NK-92 treated with Interleukin-12 subunit alpha and Interleukin-12 subunit beta, amount 100 ng/mL, for 24 hours (cell line): ENCODE results near the gene SYT9.
"Not testable (repeated sequence)": the region's sequence is repeated elsewhere in the genome, so short reads cannot be mapped to it uniquely, and the experiment has no call there.

ENCODE experiments used
- DNase-seq: peaks from one replicate; lab custom pipeline; 2025; lab: John Stamatoyannopoulos, UW

SYT9 gene

GRCh38 chr11:7272373-7272772 is 20.7 kb downstream of the SYT9 start:
- no peak for DNase-seq

- DNase-seq: no peak
These were observed 23.4 kb downstream of the SYT9 start for GRCh38 chr11:7275133-7275532.

DNA sequence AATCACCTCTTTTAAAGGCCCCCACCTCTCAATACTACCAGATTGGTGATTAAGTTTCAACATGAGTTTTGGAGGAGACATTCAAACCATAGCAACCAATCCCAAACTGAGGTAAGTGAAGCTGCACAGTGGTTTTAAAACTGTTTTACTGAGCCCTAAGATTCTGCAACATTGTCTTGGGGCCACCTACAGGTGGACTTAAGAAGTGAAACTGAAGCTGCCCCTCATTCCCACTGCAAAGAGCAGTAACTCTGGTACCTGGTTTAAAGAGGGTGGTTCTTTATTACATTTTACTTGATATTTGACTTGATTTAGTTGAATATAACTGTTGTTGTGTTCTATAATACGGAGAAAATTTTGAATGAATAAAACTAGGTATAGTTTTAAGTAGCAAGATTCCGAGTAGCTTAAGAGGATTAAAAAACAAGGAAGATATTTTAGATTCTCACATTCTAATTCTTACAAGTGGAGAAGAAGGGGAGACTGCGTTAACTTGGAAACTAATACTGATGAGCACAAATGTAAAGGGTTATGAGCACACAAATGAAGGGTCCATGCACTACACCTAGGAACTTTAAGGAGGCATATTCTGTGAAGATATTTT is 26.7 kb downstream of the SYT9 start:
- no peak for DNase-seq

DNA sequence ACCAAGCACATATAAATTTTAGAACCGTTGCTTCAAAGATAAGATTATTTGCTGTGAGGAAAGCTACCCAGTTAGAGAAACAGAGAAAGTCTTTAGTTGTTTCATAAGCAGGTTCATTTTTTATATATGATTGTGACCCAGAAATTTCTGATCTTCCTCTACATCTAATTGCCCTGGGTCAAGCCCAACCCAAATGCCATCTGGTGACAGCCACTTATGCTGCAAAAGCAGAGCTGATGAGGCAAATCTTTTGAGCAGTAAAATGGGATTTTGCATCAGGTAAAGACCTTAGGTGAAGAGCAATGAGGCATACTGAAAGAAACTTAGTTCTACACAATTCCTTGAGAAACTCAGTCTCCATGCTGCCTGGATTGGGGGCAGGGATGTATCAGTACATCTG is 28.0 kb downstream of the SYT9 start:
- DNase-seq: no peak

GRCh38 chr11:7281079-7281478 is 29.4 kb downstream of the SYT9 start:
- DNase-seq: no peak

DNA sequence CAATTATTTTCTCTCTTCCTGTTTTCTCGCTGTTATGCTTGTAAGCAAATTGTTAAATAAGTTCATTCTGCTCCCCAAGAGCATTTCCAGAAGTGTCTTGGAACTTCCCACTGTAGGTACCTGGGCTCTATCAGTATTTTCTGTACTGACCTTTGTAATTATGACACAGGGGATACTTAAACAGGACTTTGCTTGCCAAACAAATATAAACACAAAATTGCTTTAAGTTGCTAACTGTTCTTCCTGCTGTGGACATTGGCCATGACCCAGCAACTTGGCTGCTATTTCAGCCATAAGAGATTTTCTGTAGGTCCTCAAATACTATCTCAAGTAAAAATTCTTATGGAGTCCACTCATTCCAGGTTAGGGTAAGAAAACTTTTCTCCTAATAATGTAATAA is 30.1 kb downstream of the SYT9 start:
- DNase-seq: no peak

DNA sequence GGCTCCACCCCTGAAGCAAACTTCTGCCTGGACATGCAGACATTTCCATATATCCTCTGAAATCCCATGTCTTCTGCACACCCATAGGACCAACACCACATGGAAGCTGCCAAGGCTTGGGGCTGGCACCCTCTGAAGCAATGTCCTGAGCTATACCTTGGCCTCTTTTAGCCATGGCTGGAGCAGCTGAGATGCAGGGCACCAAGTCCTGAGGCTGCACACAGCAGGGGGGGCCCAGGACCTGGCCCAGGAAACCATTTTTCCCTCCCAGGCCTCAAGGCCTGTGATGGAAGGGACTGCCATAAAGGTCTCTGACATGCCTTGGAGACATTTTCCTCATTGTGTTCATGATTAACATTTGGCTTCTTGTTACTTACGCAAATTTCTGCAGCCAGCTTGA is 34.5 kb downstream of the SYT9 start:
- DNase-seq: no peak

- DNase-seq: no peak
These were observed 39.6 kb downstream of the SYT9 start for GRCh38 chr11:7291100-7291829.

DNA sequence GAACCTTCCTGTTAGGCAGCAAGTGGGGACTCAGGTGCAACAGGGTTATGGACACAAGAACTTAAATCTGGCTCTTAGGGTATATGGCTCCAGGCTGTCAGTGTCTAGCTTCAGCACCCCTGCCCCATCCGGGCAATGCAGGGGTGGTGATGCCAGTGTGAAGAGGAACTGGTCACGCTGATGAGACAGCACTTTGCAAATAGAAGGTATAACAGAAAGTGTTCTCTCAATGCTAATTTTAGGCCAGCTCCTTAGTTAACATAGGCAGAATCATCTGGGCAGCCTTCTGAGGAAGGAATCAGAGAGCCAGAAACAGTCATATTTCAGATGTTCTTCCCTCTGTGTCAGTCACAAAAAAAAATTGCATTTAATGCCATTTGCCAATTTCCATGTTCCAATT is 41.2 kb downstream of the SYT9 start:
- no peak for DNase-seq

DNA sequence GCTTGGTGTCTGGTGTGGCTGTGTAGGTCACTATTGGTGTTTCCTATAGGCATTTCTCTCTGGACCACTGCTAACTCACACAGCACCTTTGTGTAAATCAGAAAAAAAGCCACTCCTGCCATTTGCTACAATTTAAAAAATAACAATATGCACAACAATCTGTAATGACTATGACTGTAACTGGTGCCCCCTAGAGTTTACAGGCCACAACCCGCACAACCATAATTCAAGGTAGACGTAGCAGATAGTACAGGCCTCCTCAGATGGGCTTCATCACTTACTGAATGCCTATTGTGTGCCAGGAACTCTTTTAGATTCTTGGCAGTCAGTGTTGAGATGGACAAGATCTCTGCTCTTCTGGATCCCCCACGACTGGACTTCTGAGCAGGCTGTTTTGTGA is 47.7 kb downstream of the SYT9 start:
- DNase-seq: no peak

DNA sequence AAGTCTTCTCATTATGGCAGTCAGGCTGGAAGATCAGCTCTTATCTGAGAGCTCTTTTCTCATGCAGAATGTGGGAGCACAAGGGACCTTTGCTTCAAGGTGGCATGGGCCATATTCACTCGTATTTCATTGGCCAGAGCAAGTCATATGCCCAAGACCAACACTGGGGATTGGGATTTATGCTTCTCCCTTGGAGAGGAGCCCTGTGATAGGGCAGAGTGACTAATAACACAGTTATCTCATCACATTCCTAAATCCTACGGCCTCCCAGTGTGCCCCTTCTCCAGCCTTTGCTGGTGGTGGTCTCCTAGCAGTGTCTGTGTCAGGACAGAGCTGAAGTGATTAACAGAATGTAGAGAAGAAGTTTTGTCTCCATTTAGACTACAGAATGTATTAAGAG is 48.6 kb downstream of the SYT9 start:
- DNase-seq: no peak

GRCh38 chr11:7303146-7303545 is 51.4 kb downstream of the SYT9 start:
- DNase-seq: no peak

GRCh38 chr11:7306900-7307299 is 55.2 kb downstream of the SYT9 start:
- no peak for DNase-seq

GRCh38 chr11:7307836-7308235 is 56.1 kb downstream of the SYT9 start:
- no peak for DNase-seq

GRCh38 chr11:7311903-7312302 is 60.2 kb downstream of the SYT9 start:
- no peak for DNase-seq

DNA sequence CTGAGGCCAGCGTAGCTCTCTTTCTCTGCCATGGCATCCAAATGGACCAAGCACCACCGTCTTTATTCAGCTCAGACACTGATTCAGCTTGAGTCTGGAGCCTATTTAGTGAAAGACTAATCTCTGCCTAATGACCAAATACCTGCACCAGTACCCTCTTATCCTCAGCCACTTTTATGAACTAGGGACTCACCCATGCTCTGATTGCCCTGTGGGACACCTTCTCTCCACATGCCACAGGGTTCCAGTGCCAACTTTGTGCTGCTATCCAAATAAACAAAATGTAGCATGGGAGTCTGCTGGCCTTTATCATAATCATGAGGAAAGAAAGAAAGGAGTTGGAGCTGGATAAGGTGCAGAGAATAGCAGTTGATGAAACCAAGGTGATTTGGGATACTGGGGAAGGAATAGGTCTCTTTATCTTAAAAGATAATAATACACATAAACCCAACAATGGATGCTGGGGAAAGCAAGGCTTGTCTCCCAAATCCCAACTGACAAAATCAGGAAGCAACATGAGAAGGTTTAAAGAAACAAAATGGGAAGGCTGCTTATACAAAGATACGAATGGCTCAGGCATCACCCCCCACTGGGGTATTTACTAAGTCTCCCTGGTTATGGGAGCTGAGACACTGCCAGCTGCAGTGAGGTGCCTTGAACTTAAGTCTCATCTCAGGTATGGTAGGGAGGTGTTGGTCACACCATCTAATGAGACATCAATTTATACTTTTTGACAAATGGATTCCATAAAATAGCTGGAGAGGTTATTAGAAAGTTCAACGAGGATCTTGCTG is 63.3 kb downstream of the SYT9 start:
- no peak for DNase-seq

GRCh38 chr11:7319501-7319900 is 67.8 kb downstream of the SYT9 start:
- DNase-seq: no peak

DNA sequence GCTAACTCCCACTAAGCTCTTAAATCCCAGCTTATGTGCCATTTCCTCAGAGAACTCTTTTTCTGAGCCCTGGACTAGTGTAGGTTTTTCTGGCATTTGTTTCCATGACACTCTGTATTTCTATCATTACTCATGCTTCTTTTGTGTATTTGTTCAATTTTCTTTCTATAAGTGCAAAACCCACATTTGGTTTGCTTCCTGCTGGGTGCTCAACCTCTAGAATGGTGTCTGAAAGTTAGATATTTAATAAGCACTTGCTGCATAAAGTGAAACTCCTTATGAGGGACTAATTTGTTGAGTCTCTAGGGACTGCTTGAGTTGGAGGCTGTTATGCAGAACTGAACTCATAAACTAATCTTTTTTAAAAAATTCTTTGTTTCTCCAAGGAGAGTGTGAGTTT is 68.6 kb downstream of the SYT9 start:
- DNase-seq: no peak

- no peak for DNase-seq
These were observed 70.1 kb downstream of the SYT9 start for GRCh38 chr11:7321473-7322450.

GRCh38 chr11:7332451-7332850 is 80.7 kb downstream of the SYT9 start:
- no peak for DNase-seq

DNA sequence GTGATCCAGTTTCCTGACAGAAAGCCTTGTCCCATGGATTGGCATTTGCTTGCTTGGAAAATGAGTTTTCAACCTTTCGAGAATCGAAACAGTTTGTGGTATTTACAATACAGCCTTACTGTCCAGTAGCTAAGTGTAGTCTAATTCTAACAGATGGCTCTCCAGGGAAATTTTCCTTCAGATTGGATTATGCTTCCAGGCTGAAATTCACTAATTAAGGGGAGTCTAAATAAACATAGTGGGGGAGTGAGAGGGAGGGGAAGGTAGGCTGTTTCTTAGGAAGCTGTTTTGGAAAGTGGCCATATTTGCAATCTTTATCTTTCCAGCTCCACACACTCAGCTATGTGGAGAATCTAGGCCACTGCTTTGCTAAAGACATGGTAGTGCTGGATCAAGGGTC is 81.3 kb downstream of the SYT9 start:
- DNase-seq: no peak

- not testable (repeated sequence) for DNase-seq
These were observed 83.7 kb downstream of the SYT9 start for GRCh38 chr11:7335442-7335841.
